HG03457 (cell line): ENCODE measurements around the gene SLC22A16.

Source experiments
- ATAC-seq: cut with Tn5 transposase; IDR thresholded peaks from one replicate; pipeline ENCODE4 v1.9.1; 2021; ENCODE audit warnings: moderate number of reproducible peaks; ENCODE audit not compliant: unreplicated experiment

SLC22A16 gene

DNA sequence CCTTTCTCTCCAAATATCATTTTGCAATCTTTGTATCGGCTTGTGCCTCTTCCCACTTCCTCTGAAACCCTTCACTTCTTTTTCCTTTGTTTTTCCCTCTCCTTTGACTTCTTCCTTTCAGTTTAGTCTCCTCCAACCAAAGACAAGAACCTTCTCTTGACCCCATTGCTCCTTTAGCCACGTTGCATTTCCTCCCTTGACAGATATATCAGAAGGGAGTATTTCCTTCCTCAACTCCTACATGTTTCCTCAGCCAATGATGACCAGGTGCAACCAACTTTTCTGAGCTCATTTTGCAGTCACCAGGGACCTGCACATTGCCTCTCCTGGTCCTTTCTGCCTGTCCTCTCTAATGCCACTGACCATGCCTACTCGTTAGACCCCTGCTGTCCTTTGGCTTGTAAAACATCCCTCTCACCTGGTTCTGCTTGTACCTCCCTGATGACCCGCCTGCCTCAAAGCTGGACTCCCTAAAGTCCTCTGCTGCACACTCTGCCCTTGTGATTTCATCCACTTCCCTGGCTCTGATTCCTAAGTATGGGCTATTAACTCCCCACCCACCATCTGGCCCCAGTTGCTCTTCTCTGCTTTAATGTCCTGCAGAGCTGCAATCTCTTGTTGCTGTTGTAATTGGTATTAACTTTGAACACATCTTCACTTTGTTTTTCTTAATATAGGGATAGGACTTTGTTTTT, 27.4 kb downstream of the SLC22A16 start:
- ATAC-seq, result no peak

GRCh38 chr6:110447761-110448160, 28.7 kb downstream of the SLC22A16 start:
- ATAC-seq, result no peak

DNA sequence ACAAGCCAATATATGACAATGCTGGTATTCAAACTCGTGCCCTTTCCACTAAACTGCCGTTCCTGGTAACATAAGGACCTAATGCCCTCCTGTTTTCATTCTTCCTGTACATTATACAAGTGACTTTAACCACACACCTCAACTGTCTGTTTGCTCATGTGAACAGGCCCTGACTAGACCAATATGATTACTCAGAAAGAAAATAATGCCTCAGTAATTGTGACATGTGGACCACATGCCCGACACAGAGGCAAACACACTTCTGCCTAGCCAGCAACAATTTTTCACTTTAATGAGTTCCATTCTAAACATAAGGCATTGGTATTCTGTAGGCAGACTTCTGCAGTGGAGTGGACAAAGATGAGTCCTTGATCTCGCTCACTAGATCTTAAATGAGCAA, 30.0 kb downstream of the SLC22A16 start:
- ATAC-seq, result no peak

DNA sequence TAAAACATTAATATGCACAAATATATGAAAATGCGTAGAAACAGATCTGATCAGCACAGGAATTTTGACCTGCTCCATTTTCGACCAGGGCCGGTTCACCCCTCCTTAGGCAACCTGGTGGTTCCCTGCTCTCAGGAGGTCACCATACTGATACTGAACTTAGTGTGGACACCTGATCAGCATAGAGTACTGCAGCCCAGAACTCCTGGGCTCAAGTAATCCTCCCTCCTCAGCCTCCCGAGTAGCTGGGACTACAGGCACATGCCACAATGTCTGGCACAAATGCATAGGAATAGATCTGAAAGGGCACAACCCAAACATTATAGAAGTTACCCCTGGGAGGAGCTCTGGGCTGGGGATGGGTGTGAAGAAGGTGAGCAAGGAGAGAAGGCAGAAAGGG, 36.4 kb downstream of the SLC22A16 start:
- no peak for ATAC-seq

- ATAC-seq, result no peak
Measured at GRCh38 chr6:110439356-110439755, 37.1 kb downstream of the SLC22A16 start.

- no peak for ATAC-seq
Measured at GRCh38 chr6:110434961-110435602, 41.3 kb downstream of the SLC22A16 start.

GRCh38 chr6:110432285-110432900, 44.0 kb downstream of the SLC22A16 start:
- ATAC-seq, result no peak

DNA sequence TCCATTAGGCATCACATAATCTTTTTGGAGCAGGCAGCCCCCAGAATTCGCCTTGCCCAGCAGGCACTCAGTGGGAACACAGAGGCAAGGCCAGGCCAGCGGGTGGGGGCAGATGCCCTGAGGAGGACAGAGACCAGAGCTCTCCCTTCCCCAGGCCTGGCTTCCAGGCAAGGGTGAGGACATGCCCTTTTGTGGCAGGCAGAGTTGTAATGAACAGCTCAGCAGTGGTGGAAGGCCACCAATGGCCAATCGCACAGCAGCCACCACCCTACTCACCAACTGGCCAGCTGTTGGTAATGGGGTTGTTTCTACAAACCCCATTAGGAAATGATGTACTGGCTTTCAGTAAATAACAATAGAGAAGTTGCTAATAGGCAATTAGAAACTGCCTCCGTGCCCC, 45.7 kb downstream of the SLC22A16 start:
- ATAC-seq, result no peak

DNA sequence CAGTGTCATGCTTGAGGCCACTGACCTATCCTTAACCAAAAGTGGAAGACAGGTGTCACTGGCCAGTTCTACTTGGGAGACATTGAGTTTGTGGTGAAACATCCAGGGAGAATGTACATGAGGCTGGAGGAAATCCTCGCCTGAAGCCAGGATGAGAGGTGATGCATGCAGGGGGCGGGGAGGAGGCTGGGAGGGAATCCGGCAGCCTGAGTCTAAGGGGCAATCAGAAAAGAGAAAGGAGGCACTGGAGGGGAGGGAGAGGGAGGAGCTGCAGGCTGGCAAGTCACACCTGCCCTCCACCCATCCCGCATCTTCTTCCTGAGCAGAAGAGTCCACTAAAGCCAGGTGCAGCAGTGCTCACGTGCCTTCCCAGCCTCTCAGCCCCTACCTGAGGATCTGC, 46.2 kb downstream of the SLC22A16 start:
- no peak for ATAC-seq

DNA sequence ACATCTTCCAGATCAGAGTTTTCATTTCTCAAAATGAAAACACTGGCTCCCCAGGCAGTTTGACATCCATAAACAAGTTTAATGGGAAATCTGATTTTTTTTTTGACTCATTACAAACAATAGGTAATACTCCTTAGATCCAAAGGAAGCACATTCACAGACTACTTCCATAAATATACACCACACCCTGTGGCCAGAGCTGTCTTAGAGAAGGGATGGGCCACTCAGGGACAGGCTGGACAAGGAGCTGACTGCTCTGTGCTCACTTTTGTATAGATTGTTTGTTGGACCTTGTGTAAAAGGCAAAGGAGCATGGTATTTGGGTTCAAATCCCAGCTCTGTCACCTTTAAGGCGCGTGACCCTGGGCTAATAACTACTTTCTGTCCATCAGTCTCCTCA, 48.3 kb downstream of the SLC22A16 start:
- no peak for ATAC-seq

GRCh38 chr6:110425816-110426215, 50.6 kb downstream of the SLC22A16 start:
- ATAC-seq, result no peak

- no peak for ATAC-seq
Measured at GRCh38 chr6:110422444-110422822, 54.0 kb downstream of the SLC22A16 start.

- ATAC-seq, result no peak
Measured at GRCh38 chr6:110421749-110422443, 54.5 kb downstream of the SLC22A16 start.

DNA sequence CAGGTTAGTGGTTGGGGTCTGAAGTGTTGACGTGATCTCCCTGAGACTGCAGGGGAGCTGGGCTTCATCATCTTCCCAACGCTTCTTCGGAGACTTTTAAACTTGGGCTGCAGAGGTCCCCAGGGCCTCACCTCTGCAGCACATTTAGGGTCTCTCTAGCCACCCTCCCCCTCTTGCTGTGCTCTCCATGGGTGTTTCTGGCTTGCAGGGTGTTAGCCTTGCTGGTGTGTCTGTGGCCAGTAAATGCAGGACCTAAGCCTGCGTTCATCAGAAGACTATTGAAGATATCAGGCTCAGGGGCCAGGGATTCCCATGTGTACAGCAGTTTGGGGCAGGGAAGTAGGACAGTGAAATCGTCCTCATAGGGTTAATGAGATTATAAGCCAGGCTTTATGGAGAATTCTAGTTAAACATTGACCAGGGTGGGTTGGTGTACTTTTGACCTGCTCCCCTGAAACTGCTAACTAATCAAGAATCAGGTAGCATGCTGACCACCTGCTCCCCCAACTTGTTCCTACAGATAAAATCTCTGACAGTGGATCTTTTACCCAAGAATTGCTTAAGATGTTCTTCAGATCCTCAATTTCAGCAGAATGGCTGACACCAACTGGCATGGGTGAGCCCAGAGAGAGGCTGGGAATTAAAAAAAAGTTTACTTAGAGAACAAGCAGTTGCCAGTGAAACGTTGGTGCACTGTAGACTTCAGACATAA, 57.2 kb downstream of the SLC22A16 start:
- no peak for ATAC-seq

- ATAC-seq, result no peak
Measured at GRCh38 chr6:110418594-110418993, 57.8 kb downstream of the SLC22A16 start.

GRCh38 chr6:110415086-110415916, 61.1 kb downstream of the SLC22A16 start, which contains the start of gene DDO:
TSS of gene DDO (minus strand) at chr6:110415575. CDS start at chr6:110413462, 2,113 bp downstream.
- no peak for ATAC-seq

GRCh38 chr6:110414669-110415068, 61.7 kb downstream of the SLC22A16 start:
- ATAC-seq, result no peak

GRCh38 chr6:110412360-110412759, 64.1 kb downstream of the SLC22A16 start:
- ATAC-seq, result no peak

- ATAC-seq, result no peak
Measured at GRCh38 chr6:110410511-110410910, 65.9 kb downstream of the SLC22A16 start.

DNA sequence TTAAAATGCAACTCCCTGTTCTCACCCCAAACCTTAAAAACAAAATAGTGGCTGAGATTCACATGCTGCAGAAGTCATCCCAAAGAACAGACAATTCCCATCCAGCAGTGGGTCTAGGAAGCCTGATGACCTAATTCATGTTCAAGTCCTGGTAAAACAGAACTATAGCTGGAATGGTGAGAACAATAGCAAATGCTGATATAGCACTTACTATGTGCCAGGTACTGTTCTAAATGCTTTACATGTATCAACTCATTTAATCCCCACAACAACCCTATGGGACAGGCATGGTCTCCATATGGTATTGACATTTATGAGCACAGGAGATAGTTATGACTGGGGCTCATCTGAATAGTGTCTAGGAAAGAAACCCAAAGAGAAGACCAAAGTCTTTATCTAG, 66.6 kb downstream of the SLC22A16 start:
- no peak for ATAC-seq
